Colon (tissue), 2 donors: Measurements from ENCODE around the gene ARL13A.
"Not testable (repeated sequence)": the region's sequence is repeated elsewhere in the genome, so short reads cannot be mapped to it uniquely, and the experiment has no call there.

Experiments used
- FAIRE-seq: peaks from 2 replicates; lab custom pipeline; 2012; peaks lifted over from hg19 to GRCh38; lab: Jason Lieb, UNC
- donor health status: control.
- donor health status: control.

Gene ARL13A

DNA sequence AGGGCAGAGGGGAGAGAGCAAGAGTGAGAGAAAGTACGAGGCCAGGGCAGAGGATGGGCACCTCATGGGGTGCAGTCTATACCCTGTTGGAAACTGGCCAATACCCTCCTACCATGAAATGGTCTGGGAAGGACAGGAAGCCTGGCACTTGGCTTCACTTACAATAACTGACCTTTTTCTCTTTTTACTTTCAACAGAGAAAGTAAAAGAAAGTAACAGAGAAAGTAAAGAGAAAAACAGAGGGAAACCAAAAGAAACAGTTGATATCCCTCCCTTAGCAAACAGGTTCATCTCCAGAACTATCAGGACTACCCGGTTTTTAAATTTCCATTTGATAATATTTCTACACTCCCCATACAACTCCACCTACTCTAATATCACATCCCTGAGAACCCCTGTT, 20.6 kb downstream of the ARL13A start:
- no peak for FAIRE-seq

DNA sequence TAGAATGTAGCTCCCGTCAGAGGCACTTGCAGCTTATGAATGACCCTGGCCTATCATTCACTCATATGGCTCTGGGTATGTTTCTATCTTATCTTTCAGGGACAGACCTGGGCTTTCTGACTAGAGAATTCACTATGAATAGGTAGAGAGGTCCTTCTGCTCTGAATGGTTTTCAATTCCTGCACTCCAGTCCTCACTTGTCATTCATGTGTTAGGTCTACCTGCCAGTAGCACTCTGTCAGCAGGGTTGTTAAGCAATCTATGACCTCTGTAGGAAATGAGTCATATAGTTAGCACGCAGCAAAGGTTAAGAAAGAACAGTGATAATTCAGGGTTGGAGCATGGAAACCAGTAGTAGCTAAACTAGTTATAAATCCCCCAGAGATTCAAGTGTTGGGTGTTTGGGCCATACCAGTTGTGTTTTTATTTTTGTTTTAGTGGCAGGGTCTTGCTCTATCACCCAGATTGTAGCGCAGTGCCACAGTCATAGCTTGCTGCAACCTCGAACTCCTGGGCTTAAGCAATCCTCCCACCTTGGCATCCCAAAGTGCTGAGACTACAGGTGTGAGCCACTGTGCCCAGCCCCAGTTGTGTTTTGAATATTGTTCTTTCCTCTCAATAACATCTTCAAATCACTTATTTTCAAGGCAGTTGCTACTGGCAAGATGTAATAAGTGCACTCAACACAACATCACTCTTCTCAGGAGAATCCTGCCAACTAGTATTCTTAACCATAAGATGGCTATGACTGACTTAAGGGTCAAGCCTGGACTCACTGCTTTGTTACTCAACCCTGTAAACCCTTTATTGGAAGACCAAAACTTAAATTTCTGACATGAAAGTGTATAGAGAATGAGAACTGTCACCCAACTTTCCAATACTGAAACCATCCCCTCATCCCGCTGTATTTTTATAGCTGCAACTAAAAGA, 25.1 kb downstream of the ARL13A start:
- FAIRE-seq: no peak

DNA sequence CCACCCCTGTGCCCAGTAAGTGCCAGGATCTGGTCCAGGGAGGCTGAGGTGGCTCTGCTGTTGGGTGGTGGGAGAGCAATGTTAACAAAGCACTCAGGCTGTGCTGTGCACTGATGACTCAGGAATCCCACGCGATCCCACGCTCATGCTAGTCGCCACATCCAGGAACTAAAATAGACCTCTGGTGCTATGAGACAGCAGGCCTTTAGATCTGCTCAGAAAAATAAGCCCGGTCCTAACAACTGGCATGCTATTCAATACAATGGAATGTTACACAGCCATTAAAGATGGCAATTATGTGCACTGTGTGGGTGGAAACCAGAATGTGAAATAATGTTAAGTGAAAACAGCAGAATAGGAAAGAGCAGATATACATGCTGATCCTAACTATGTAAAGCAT, 26.0 kb downstream of the ARL13A start:
- FAIRE-seq: no peak

DNA sequence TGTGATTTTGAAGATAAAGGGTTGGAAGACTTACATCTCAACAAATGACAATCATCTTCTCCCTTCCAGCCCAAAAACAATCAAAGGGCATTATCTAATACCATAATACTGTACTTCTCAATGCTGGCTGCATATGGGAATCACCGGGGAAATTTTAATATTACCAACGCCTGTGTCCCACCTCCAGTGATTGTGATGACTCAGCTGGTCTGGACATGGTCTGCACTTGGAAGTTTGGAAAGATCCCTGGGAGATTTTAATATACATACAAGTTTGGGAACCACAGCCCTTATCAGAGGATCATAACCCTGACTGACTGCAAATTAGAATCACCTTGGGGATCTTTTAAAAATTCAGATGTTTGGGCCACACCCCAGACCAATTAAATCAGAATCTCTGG, 29.9 kb downstream of the ARL13A start:
- FAIRE-seq: no peak

DNA sequence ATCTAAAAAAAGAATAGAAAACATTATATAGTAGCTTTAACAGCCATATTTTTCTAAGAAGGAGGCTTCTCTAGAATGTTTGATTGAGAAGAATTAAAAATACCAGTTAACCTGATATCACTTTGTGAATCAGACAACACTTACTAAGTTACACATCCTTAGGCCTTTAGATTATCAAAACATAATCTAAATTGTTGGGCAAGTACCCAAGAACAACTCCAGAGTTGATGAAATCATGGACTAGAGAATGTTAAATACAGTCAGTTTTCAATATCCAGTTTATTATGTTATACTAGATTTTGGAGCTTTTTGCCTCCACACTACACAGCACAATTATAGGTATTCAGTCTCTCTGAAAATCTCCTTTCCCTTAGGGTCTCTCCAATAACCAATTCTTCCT, 39.6 kb downstream of the ARL13A start:
- no peak for FAIRE-seq

DNA sequence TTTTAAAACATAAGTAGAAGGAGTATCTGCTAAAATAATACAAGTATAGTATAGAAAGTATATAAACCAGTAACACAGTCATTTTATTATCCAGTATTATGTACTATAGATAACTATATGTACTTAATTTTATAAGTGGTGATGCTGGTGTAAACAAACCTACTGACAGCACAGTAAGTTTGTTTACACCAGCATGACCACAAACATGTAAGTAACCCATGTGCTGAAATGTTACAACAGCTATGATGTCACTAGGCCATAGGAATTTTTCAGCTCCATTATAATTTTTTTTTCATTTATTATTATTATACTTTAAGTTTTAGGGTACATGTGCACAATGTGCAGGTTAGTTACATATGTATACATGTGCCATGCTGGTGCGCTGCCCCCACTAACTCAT, 42.5 kb downstream of the ARL13A start:
- FAIRE-seq: not testable (repeated sequence)

DNA sequence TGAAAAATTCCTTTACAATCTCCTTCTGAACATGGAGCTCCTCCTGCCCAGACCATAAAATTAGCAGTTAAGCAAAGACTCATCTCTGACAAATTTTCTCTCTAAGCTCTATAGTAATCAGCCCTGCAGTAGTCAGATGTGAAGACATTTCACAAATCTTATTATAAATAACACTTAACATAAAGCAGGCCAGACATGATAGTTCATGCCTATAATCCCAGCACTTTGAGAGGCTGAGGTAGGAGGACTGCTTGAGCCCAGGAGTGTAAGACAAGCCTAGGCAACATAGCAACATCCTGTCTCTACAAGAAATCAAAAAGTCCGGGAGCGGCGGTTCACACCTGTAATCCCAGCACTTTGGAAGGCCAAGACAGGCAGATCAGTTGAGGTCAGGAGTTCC, 52.5 kb downstream of the ARL13A start:
- FAIRE-seq: no peak

DNA sequence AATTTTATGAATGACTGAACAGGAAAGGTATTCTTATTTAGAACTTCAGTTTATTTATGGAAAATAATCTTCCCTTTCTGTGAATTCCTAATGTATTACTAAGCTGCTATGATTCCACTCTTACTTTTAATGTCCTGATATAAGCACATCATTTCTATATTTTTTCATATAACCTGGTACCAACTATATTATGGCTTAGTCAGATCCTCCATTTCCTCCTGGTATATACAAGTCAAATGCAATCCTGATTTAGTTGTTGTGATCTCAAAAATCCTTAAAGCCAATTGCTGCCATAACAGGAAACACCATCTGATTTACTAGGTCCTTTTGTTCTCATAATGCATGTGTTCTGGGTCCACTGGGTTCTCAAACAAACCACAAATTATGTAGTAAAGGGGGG, 55.6 kb downstream of the ARL13A start:
- no peak for FAIRE-seq

DNA sequence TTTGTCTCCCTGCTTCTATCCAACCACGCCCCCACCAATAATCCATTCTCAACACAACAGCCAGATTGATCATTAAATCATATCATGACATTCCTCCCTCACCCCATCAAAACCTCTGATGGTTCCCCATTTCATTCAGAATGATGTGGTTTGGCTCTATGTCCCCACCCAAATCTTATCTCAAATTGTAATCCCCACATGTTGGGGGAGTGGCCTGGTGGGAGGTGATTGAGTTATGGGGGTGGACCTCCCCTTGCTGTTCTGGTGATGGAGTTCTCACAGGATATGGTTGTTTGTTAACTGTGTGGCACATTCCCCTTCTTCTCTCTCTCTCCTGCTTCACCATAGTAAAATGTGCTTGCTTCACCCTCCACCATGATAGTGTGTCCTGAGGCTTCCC, 59.1 kb downstream of the ARL13A start:
- no peak for FAIRE-seq

DNA sequence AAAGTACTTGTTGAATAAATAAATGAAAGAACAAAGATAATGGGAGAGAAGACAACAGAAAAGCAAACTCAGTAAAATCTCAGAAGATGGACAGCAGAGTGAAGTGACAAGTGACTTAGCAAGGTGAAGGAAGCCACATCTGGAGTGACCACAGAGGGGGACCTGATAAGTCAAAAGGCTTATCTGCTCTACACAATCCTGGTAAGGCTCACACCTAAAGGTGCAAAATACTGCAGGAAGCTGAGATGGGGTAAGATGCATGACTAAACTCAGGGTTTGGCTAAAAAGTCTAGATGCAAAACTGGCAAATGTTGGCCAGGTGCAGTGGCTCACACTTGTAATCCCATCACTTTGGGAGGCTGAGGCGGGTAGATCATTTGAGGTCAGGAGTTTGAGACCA, 60.2 kb downstream of the ARL13A start:
- FAIRE-seq: no peak

DNA sequence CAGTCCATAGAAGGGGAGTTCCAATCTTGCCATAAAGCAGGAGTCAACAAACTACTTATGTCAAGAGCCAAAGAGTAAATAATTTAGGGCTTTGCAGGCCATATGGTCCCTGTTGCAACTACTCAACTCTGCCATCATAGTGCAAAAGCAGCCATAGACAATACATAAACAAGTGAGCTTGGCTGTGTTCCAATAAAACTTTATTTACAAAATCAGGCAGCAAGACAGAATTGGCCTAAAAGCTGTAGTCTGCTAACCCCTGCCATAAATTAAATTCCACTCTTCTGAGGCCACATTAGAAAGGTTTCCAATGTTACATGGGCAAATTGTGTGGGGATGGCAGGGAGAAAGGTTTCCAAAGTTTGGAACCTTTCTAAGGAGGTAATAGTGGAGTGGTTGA, 67.7 kb downstream of the ARL13A start:
- no peak for FAIRE-seq

DNA sequence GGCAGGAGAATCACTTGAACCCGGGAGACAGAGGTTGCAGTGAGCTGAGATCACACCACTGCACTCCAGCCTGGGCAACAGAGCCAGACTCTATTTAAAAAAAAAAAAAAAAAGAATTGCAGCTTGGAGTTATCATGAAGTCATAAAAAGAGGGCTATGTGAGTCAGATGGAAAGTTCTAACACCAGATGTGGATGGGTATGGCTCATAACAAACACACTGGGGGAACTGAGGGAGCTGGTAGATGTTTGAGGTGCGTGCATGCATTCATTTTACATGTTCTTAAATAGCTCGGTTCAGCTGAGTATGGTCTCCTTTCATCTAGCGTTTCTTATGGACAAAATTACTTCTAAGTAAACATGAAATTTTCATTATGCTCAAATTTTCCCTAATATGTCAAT, 70.7 kb downstream of the ARL13A start:
- FAIRE-seq: no peak
